ENCODE data around the gene CAMK1.

- TF ChIP-seq CTCF (IDR thresholded peaks at IDR 0.05), result no peak
- no peak for TF ChIP-seq POLR2AphosphoS5 (IDR thresholded peaks at IDR 0.05)
- no peak for TF ChIP-seq POLR2A (IDR thresholded peaks at IDR 0.05)
- TF ChIP-seq EP300 (IDR thresholded peaks at IDR 0.05), result no peak
Measured at GRCh38 chr3:9817436-9817835, 47.7 kb upstream of the CAMK1 start.
